Subcutaneous adipose tissue (tissue), 4 donors: Measurements from ENCODE around the gene DPYD. TPM values are rescaled to one million over a fixed set of nuclear protein-coding genes. Genes with fewer than 3 reads are reported as not detected.

ENCODE experiments used
- CTCF ChIP-seq: fragments of 450-650 bp; IDR thresholded peaks from one replicate; pipeline ENCODE4 v1.5.1; 2016; ENCODE audit warnings: low read depth, mild to moderate bottlenecking, control low read depth, antibody characterized with exemption, moderate library complexity
- total RNA-seq, 4 donors: library from RNA; depleted of rRNA; stranded (reverse); fragments of >200 nt; gene quantifications; one replicate each; pipeline ENCODE4 v1.1.0, GENCODE V29; 2016

The DPYD gene
- total RNA-seq, 4 donors from 2014 or later, result 47.1 to 100 (median 68.0) TPM

DNA sequence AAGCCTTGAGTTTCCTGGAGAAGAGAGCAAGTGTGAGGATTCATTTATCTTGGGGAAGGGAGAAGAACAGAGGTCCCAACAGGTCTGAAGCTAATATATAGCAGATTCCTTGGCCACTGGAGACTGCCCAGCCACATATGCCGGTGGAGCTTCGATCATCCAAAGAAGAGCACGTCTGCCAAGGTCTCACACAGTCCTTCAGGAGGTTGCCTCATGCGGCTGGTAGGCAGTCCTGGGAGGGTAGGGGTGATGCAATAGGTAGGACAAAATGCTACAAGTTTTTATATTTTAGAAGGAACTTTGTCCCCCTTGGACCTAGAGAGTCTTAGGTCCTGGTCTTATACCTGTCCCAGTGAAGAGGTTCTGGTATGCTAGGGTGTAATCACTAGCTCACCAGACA is 582.5 kb downstream of the DPYD start:
- TF ChIP-seq CTCF, result no peak

DNA sequence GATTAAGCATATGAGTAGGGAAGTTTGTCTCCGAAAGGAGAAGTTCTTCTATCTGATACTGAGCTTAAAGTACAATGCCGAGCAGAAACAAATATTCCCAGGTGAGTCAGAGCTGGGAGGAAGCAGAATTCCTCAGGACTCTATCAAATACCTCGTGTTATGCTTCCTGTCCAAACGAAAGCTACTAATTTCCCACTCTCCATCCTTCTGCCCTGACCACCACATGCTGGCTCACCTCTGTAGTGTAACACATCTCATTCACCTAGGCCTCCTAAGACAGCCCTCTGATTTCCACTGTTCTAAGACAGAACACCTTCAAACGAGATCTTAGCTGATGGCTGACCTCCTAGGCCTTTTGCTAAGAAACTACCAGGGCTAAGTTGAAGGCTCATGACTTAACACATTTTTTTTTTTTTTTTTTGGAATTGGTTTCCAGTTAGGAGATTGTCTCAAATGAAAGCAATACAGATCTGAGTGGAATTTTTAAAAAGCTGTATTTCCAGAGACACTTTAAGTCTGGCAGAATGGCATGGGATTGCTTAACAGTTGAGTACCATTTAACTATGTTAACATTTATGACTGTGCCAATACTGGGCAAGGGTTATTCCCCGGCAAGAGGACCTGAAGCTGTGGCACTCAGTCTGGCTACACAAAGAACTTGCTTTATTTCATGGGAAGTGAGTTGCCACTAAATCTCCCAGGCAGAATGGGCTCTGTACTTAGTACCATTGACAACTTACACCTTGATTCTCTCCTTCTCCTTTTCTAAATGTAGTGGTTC is 583.4 kb downstream of the DPYD start:
- TF ChIP-seq CTCF, result no peak

DNA sequence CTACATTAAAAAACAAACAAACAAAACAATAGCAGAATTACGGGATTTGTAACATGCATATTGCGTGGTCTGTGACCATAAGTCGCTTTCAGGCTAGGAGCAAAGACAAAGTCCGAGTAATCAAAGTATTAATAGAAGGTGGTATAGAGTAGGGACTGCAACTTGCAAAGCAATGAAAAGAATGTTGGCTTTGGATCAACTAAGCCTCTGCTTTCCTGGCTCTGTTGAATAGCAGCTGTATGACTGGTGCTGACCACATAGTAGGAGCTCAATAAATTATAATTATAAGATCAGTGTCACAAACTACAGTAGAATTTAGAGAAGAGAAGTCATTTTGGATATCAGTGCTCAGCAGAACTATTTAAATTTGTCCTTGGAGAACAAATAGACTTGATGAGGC is 586.4 kb downstream of the DPYD start:
- TF ChIP-seq CTCF, result no peak

DNA sequence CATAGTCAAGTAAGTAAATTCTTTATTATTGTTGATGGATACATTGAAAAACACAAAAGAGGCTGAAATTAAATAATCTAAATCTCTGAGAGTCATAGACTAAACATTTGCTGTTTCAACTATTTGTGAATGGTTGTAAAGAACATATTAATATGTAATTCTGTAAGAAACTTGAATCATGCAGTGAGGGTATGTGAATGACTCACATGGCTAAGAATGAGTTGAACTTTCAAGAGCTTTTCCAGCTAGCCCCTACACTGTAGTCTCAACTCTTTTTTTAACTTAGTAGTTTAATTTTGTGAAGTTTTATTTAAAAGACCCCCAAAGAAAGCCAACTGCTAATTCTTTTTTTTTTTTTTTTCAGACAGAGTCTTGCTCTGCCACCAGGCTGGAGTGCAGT is 588.1 kb downstream of the DPYD start:
- TF ChIP-seq CTCF, result no peak

DNA sequence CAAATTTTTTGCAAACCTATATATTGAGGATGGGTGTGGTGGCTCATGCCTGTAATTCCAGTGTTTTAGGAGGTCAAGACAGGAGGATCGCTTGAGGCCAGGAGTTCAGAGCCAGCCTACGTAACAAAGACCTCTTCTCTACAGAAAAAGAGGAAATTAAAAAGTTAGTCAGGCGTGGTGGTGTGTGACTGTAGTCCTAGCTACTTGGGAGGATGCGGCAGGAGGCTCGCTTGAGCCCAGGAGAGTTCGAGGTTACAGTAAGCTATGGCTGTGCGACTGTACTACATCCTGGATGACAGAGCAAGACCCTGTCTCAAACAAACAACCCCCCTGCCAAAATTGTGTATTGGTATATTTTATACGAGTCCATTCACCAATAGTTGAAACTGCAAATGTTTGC is 589.7 kb downstream of the DPYD start:
- no peak for TF ChIP-seq CTCF

DNA sequence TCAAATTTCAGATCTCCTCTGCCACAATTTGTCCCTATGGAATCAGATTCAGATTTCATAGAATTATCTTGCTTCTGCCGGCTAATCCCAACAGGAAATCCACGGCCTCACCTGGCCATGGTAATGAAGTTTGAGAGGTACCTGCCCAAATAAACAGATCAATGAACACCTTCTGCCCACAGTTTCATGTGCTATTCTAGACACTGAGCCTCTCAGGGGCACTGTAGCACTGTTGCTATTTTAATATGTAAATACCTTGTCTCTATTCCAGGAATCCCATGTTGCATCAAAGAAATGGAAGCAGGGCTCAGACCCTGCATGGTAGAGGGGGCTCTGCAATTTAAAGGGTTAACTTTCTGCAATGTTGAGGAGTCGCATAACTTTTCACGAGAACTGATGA is 606.1 kb downstream of the DPYD start:
- no peak for TF ChIP-seq CTCF

GRCh38 chr1:97308131-97308530 is 612.7 kb downstream of the DPYD start:
- no peak for TF ChIP-seq CTCF
